Glutamatergic neuron (in vitro differentiated cells): Measurements from ENCODE around the gene SHISA5. TPM values are rescaled to one million over a fixed set of nuclear protein-coding genes. Genes with fewer than 3 reads are reported as not detected.

ENCODE experiments used
- DNase-seq: peaks from one replicate; pipeline ENCODE4 v3.0.0; 2022
- H3K27ac Mint-ChIP-seq: one replicate; pipeline ENCODE4 v1.8.0; 2020; ENCODE audit warnings: mild to moderate bottlenecking, mixed read lengths, inconsistent platforms; ENCODE audit not compliant: unreplicated experiment
- H3K27me3 Mint-ChIP-seq: one replicate; pipeline ENCODE4 v1.8.0; 2020; ENCODE audit warnings: mild to moderate bottlenecking, moderate library complexity, mixed read lengths, inconsistent platforms; ENCODE audit not compliant: unreplicated experiment
- H3K36me3 Mint-ChIP-seq: one replicate; pipeline ENCODE4 v1.8.0; 2020; ENCODE audit warnings: mild to moderate bottlenecking, mixed read lengths, inconsistent platforms; ENCODE audit not compliant: unreplicated experiment
- H3K4me1 Mint-ChIP-seq: one replicate; pipeline ENCODE4 v1.8.0; 2020; ENCODE audit warnings: mild to moderate bottlenecking, low read depth, mixed read lengths, inconsistent platforms; ENCODE audit not compliant: unreplicated experiment
- H3K4me3 Mint-ChIP-seq: one replicate; pipeline ENCODE4 v1.8.0; 2020; ENCODE audit warnings: mild to moderate bottlenecking, mixed read lengths, inconsistent platforms; ENCODE audit not compliant: unreplicated experiment
- H3K9me3 Mint-ChIP-seq: one replicate; pipeline ENCODE4 v1.8.0; 2020; ENCODE audit warnings: mild to moderate bottlenecking, moderate library complexity, mixed read lengths, inconsistent platforms; ENCODE audit not compliant: unreplicated experiment
- CTCF ChIP-seq: fragments of 200-600 bp; sonication (generic); IDR thresholded peaks from one replicate; pipeline ENCODE4 v1.5.0; 2021; ENCODE audit not compliant: partially characterized antibody, unreplicated experiment
- total RNA-seq: library from RNA; stranded (reverse); fragmentation: NEBNext Ultra II Directional; extraction: Animal tissue kit (Norgen Biotek cat#: 25700); gene quantifications from one replicate; pipeline ENCODE4 v1.2.1, GENCODE V29; 2021; ENCODE audit not compliant: unreplicated experiment

Gene SHISA5
- total RNA-seq, 1 donor from 2014 or later = 261 TPM

GRCh38 chr3:48514431-48515227 is 10.7 kb upstream of the SHISA5 start:
- TF ChIP-seq CTCF = no peak
- H3K4me1 Mint-ChIP-seq = no peaks in the 10 kb centered on the region

GRCh38 chr3:48511551-48511950 is 7.6 kb upstream of the SHISA5 start:
- Mint-ChIP-seq H3K27ac (no peak overlapping the region), H3K4me3 (no peak overlapping the region), H3K9me3 (no peaks in the 10 kb centered on the region), H3K36me3 (peaks cover 5% of the 10 kb centered on the region), H3K27me3 (no peaks in the 10 kb centered on the region), H3K4me1 (peaks cover 2% of the 10 kb centered on the region)
- no peak for TF ChIP-seq CTCF
- DNase-seq = no peak

More at GRCh38 chr3:48514431-48515227, 10.7 kb upstream of the SHISA5 start:
- no peak for DNase-seq
- H3K9me3 Mint-ChIP-seq = no peaks in the 10 kb centered on the region
- peaks cover 1% of the 10 kb centered on the region for H3K27me3 Mint-ChIP-seq
- no peak overlapping the region for H3K4me3 Mint-ChIP-seq
- H3K36me3 Mint-ChIP-seq = peaks cover 5% of the 10 kb centered on the region
- H3K27ac Mint-ChIP-seq = no peak overlapping the region

DNA sequence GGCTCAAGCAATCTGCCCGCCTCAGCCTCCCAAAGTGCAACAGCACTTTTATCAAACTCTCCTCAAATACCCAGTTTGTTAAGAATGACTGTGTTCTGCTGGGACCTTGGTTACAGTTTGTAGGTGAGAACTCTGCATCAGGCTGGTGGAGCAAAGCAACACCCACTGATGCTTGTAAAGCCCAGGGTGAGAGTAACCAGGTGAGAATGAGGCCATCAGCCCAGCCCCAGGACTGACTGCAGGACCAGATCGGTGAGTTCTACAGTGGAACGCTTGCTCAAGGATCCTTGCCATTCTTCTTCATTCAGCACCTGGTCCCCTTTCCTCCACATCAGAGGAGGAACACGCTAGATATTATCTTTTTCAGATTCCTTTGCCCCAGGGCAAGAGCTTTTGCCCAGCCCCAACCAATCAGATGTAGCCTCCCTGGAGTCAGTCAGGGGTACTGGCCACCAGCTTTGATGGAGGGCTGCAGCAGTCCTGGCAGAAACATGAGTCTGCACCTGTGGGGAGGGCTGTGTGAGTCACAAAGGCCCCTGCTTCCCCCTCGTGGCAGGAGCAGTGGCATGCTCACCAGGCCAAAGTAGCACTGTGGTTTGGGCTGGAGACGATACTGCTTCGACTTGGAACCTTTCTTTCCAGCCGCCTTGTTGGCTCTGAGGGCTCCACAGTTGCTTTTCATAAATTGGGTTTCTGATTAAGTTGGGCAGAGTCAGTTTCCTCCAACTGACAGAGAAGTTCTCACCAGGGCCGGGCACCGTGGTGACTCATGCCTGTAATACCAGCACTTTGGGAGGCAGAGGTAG is 3.5 kb upstream of the SHISA5 start:
- H3K36me3 Mint-ChIP-seq = peaks cover 4% of the 10 kb centered on the region
- peaks cover 5% of the 10 kb centered on the region for H3K9me3 Mint-ChIP-seq
- peak; percentile 55 for DNase-seq
- no peak for TF ChIP-seq CTCF
- H3K27ac Mint-ChIP-seq = no peak overlapping the region
- H3K4me3 Mint-ChIP-seq = no peak overlapping the region
- H3K4me1 Mint-ChIP-seq = peaks cover 10% of the 10 kb centered on the region
- no peaks in the 10 kb centered on the region for H3K27me3 Mint-ChIP-seq

DNA sequence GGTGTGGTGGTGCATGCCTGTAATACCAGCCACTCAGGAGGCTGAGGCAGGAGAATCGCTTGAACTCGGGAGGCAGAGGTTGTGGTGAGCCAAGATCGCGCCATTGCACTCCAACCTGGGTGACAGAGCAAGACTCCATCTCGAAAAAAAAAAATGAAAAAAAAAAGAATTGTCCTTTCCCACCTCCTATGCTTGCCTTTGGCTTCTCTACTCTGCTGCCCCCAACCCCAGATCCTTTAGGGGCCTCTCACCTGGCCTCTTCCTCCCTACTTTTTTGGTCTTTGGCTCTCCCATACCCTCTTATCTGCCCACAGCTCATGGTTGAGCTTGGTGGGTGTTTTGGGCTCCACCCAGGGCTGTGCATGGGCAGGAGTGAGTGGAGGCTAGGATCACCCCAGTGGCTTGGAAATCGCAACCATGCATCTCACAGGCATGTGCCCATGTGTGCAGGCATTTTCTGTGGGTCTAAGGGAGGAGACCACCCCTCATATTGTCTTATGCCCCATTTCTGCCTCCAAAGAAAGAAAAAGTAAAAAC is 2.1 kb upstream of the SHISA5 start:
- H3K4me3 Mint-ChIP-seq = no peak overlapping the region
- no peak overlapping the region for H3K27ac Mint-ChIP-seq
- peaks cover 7% of the 10 kb centered on the region for H3K27me3 Mint-ChIP-seq
- no peak for TF ChIP-seq CTCF
- peaks cover 8% of the 10 kb centered on the region for H3K9me3 Mint-ChIP-seq
- H3K36me3 Mint-ChIP-seq = no peaks in the 10 kb centered on the region
- DNase-seq = no peak
- peaks cover 17% of the 10 kb centered on the region for H3K4me1 Mint-ChIP-seq
